IMR-90 (cell line): ENCODE data around the gene KCNK7. TPM values are rescaled to one million over a fixed set of nuclear protein-coding genes. Genes with fewer than 3 reads are reported as not detected.
A peak's percentile ranks its signal among the peaks of the same experiment; 100 is the strongest.

Experiments used
- ATAC-seq: fragments of 200-7000 bp; cut with Tn5 transposase; 2 replicates; pipeline ENCODE4 v1.9.1; 2020; ENCODE audit warnings: low read depth, mild to moderate bottlenecking, moderate library complexity
- BruUV-seq: library from RNA; stranded (reverse); fragments of 400-500 nt; replicated peaks from 2 replicates; lab custom pipeline; 2021; lab: Mats Ljungman, UMichigan
- CTCF ChIA-PET: fragments of 300-600 bp; formaldehyde crosslinking; extraction: SDS; loops from one replicate; lab custom pipeline; 2021; ENCODE audit warnings: antibody characterized with exemption; lab: Yijun Ruan, JAX
- POLR2A ChIA-PET: fragments of 300-600 bp; sonication (Branson Sonifier 250); formaldehyde crosslinking; loops from one replicate; lab custom pipeline; 2022; ENCODE audit warnings: antibody characterized with exemption; ENCODE audit not compliant: unreplicated experiment; lab: Charles Lee
- DNase-seq: peaks from one replicate; pipeline ENCODE4 v3.0.0; 2013
- H2AFZ ChIP-seq: replicated peaks from 2 replicates; pipeline ENCODE3; 2013; ENCODE audit warnings: low read length, mild to moderate bottlenecking; ENCODE audit not compliant: poor library complexity
- H2AK5ac ChIP-seq: 2 replicates; pipeline ENCODE4 v1.6.1; 2013; ENCODE audit warnings: low read depth, low read length, inconsistent platforms
- H2AK9ac ChIP-seq: replicated peaks from 2 replicates; pipeline ENCODE3; 2013; ENCODE audit warnings: mild to moderate bottlenecking, low read depth, low read length, moderate library complexity; ENCODE audit not compliant: poor library complexity
- H2BK120ac ChIP-seq: 2 replicates; pipeline ENCODE4 v1.6.1; 2013; ENCODE audit warnings: low read depth, low read length, inconsistent platforms
- H2BK15ac ChIP-seq: 3 replicates; pipeline ENCODE4 v1.6.1; 2013; ENCODE audit warnings: low read depth, low read length, inconsistent platforms
- H2BK20ac ChIP-seq: 2 replicates; pipeline ENCODE4 v1.6.1; 2013; ENCODE audit warnings: low read depth, mild to moderate bottlenecking, inconsistent platforms, low read length, moderate library complexity
- H2BK5ac ChIP-seq: 2 replicates; pipeline ENCODE4 v1.6.1; 2013; ENCODE audit warnings: mild to moderate bottlenecking, low read depth, low read length, inconsistent platforms; ENCODE audit not compliant: poor library complexity, severe bottlenecking
- H3K14ac ChIP-seq: replicated peaks from 2 replicates; pipeline ENCODE4 v1.6.1; 2013; ENCODE audit warnings: low read depth, low read length, inconsistent platforms
- H3K18ac ChIP-seq: 2 replicates; pipeline ENCODE4 v1.6.1; 2013; ENCODE audit warnings: low read depth, low read length, control low read depth
- H3K23ac ChIP-seq: 2 replicates; pipeline ENCODE4 v1.6.1; 2013; ENCODE audit warnings: low read depth, low read length, inconsistent platforms
- H3K27ac ChIP-seq: 2 replicates; pipeline ENCODE4 v1.5.1; 2013; ENCODE audit warnings: mild to moderate bottlenecking, control low read depth, low read length; ENCODE audit not compliant: insufficient read depth
- H3K27me3 ChIP-seq: 2 replicates; pipeline ENCODE4 v1.6.1; 2013; ENCODE audit warnings: low read length; ENCODE audit not compliant: control insufficient read depth, insufficient read depth
- H3K36me3 ChIP-seq: 2 replicates; pipeline ENCODE4 v1.6.1; 2013; ENCODE audit warnings: low read length, mixed read lengths; ENCODE audit not compliant: control insufficient read depth, insufficient read depth
- H3K4ac ChIP-seq: 2 replicates; pipeline ENCODE4 v1.6.1; 2013; ENCODE audit warnings: low read depth, low read length, inconsistent platforms
- H3K4me1 ChIP-seq: 2 replicates; pipeline ENCODE4 v1.6.1; 2013; ENCODE audit warnings: low read length, mixed read lengths; ENCODE audit not compliant: control insufficient read depth, insufficient read depth
- H3K4me2 ChIP-seq: 2 replicates; pipeline ENCODE4 v1.6.1; 2013; ENCODE audit warnings: low read depth, mild to moderate bottlenecking, control low read depth, low read length, moderate library complexity
- H3K4me3 ChIP-seq: 2 replicates; pipeline ENCODE4 v1.5.1; 2013; ENCODE audit warnings: low read depth, mild to moderate bottlenecking, control low read depth, low read length, moderate library complexity; ENCODE audit not compliant: insufficient read depth
- H3K56ac ChIP-seq: 2 replicates; pipeline ENCODE4 v1.6.1; 2013; ENCODE audit warnings: low read length, inconsistent platforms; ENCODE audit not compliant: insufficient read depth; ENCODE audit errors: extremely low read depth
- H3K79me1 ChIP-seq, 2 experiments: 2 replicates each; pipeline ENCODE4 v1.6.1; 2013; ENCODE audit warnings: low read length in 2 of 2, inconsistent platforms in 1 of 2, low read depth in 1 of 2
- H3K9ac ChIP-seq: 2 replicates; pipeline ENCODE4 v1.6.1; 2013; ENCODE audit warnings: low read depth, low read length, control low read depth
- H3K9me1 ChIP-seq: 2 replicates; pipeline ENCODE4 v1.6.1; 2013; ENCODE audit warnings: low read length, inconsistent platforms; ENCODE audit not compliant: insufficient read depth
- H3K9me3 ChIP-seq: 2 replicates; pipeline ENCODE4 v1.6.1; 2013; ENCODE audit warnings: low read length; ENCODE audit not compliant: control insufficient read depth, insufficient read depth
- H4K20me1 ChIP-seq: 2 replicates; pipeline ENCODE4 v1.6.1; 2013; ENCODE audit warnings: low read length, inconsistent platforms; ENCODE audit not compliant: insufficient read depth
- H4K5ac ChIP-seq: 2 replicates; pipeline ENCODE4 v1.6.1; 2013; ENCODE audit warnings: mild to moderate bottlenecking, low read depth, low read length, control low read depth
- H4K8ac ChIP-seq, 2 experiments: 2 replicates each; pipeline ENCODE4 v1.6.1; 2013; ENCODE audit warnings: low read depth in 2 of 2, low read length in 2 of 2, control low read depth in 1 of 2, inconsistent platforms in 1 of 2
- H4K91ac ChIP-seq: 2 replicates; pipeline ENCODE4 v1.6.1; 2013; ENCODE audit warnings: low read depth, low read length, inconsistent platforms; ENCODE audit not compliant: insufficient read depth
- BHLHE40 ChIP-seq: fragments of 150-350 bp; IDR thresholded peaks from 2 replicates; pipeline ENCODE4 v1.6.1; 2016; ENCODE audit warnings: mild to moderate bottlenecking, low read depth, low read length
- CEBPB ChIP-seq: IDR thresholded peaks from 2 replicates; pipeline ENCODE4 v1.6.1; 2012; ENCODE audit warnings: low read depth, low read length, improper control_type of control experiment
- ELK1 ChIP-seq: fragments of 150-350 bp; IDR thresholded peaks from 2 replicates; pipeline ENCODE4 v1.6.1; 2016; ENCODE audit warnings: low read depth, mild to moderate bottlenecking, low read length, moderate library complexity, borderline replicate concordance
- FOS ChIP-seq: fragments of 150-350 bp; IDR thresholded peaks from 2 replicates; pipeline ENCODE4 v1.6.1; 2016; ENCODE audit warnings: low read depth, low read length
- MAFK ChIP-seq: IDR thresholded peaks from 2 replicates; pipeline ENCODE4 v1.6.1; 2012; ENCODE audit warnings: low read depth, low read length, improper control_type of control experiment
- MXI1 ChIP-seq: IDR thresholded peaks from 2 replicates; pipeline ENCODE4 v1.6.1; 2012; ENCODE audit warnings: low read depth, mild to moderate bottlenecking, low read length, moderate library complexity, borderline replicate concordance
- NFE2L2 ChIP-seq: fragments of 150-350 bp; IDR thresholded peaks from 2 replicates; pipeline ENCODE4 v1.6.1; 2016; ENCODE audit warnings: low read depth, mild to moderate bottlenecking, low read length
- POLR2A ChIP-seq: IDR thresholded peaks from 2 replicates; pipeline ENCODE4 v1.6.1; 2012; ENCODE audit warnings: mild to moderate bottlenecking, low read depth, low read length
- RAD21 ChIP-seq: IDR thresholded peaks from 2 replicates; pipeline ENCODE4 v1.6.1; 2012; ENCODE audit warnings: low read length, improper control_type of control experiment
- RCOR1 ChIP-seq: IDR thresholded peaks from 2 replicates; pipeline ENCODE4 v1.6.1; 2012; ENCODE audit warnings: mild to moderate bottlenecking, low read length, improper control_type of control experiment; ENCODE audit not compliant: insufficient replicate concordance
- RFX5 ChIP-seq: IDR thresholded peaks from 2 replicates; pipeline ENCODE4 v1.8.0; 2012; ENCODE audit warnings: low read depth, mild to moderate bottlenecking, low read length, moderate library complexity
- SMC3 ChIP-seq: fragments of 150-350 bp; IDR thresholded peaks from 2 replicates; pipeline ENCODE4 v1.6.1; 2016; ENCODE audit warnings: low read depth, mild to moderate bottlenecking, antibody characterized with exemption, low read length, moderate library complexity
- USF2 ChIP-seq: fragments of 150-350 bp; IDR thresholded peaks from 2 replicates; pipeline ENCODE4 v1.6.1; 2017; ENCODE audit warnings: mild to moderate bottlenecking, antibody characterized with exemption, low read length, low read depth
- WGBS, 2 experiments: methylation state at CpG; one replicate each; pipeline versions ENCODE4 v1.1.5 to v1.1.7; 2013; ENCODE audit warnings: missing lambda C conversion rate in 2 of 2; ENCODE audit not compliant: insufficient read length in 1 of 2; ENCODE audit errors: extremely low coverage in 2 of 2; 5-methylcytosine and 5-hydroxymethylcytosine counted together
- dilution Hi-C: fragments of 300-500 bp; cut with HindIII; formaldehyde crosslinking; loops from one replicate; pipeline ENCODE4 v1.14.3; 2018; ENCODE audit warnings: low sequenced_read_pairs; ENCODE audit not compliant: unreplicated experiment
- in situ Hi-C: fragments of 300-500 bp; cut with MboI; formaldehyde crosslinking; loops from 3 replicates; pipeline ENCODE4 v1.14.3; 2019; ENCODE audit warnings: low sequenced_read_pairs, inconsistent platforms, mixed read lengths
- intact Hi-C: fragments of 100-400 bp; cut with micrococcal nuclease; formaldehyde crosslinking; loops from 2 replicates; pipeline ENCODE4 v1.10.0; 2022
- polyA plus RNA-seq, 3 experiments: library from polyadenylated mRNA; depleted of rRNA; stranded (reverse); fragments of >200 nt; gene quantifications; 2 replicates each; pipeline ENCODE4 v1.2.3, GENCODE V29; 2012; ENCODE audit warnings: low replicate concordance in 1 of 3
- total RNA-seq: library from RNA; depleted of rRNA; stranded (reverse); fragments of >200 nt; gene quantifications from 2 replicates; pipeline ENCODE4 v1.2.3, GENCODE V29; 2012
- TF ChIP-seq, protein P1 (sequence below): conservative IDR thresholded peaks from 2 replicates; pipeline ENCODE4 v1.5.1; 2012; ENCODE audit warnings: mild to moderate bottlenecking, low read depth, low read length, improper control_type of control experiment

The KCNK7 gene
- total and polyA plus RNA-seq, 2 of the 4 experiments (the other 2 are of a cell fraction), result 0.09 TPM; not detected in 1

DNA sequence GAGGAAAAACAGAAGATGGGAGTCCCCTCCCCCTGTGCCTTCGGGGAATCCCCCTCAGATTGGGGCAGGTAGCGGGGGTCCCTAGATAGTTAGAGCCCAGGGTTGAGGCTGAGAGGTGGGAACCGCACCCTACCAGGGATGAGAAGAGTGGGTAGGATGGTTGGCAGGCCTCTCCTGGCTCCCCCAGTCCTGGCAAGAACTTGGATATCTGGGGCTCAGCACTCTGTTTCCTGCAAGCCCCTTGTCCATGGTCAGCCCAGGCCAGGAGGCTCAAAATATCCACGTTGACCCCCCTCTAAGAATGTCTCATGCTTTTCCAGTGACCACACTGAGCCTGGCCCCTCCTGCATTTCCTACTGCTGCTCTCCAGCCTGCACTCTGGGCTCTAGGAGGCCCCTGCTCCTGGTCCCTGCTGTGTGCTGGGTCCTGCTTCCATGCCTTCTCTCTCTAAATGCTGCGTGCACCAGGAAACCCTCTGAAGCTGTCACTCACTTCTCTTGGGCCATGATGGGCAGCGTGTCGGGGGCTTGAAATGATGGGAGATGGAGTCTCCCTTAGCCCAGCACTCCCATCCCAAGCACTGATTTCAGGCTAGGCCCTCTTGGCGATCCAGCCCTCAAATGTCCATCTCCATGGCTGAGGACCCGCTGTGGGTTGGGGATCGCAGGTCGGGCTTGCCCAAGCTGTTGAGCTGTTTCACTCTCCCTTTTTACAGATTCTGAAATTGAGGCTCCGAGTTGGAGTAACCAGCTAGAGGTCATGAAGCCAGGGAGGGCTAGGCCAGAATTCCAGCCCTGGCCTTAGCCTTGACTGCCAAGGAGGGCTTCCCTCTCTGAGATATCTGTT is 16.4 kb upstream of the KCNK7 start:
- Histone ChIP-seq H2BK20ac (no peak overlapping the region), H3K27ac (peak overlapping the region; percentile 5; the same call in 1 of the 2 replicates), H2AFZ (peak overlapping the region; percentile 59), H4K20me1 (peaks cover 40% of the 10 kb centered on the region), H3K4ac (peak overlapping the region; percentile 51), H3K23ac (no peak overlapping the region), H3K9ac (peak overlapping the region; percentile 47), H3K14ac (no peak overlapping the region; the same call in 1 of the 2 replicates), H3K56ac (no peak overlapping the region), H4K91ac (peak overlapping the region; percentile 41; the same call in 1 of the 2 replicates), H4K8ac (peak overlapping the region in 1 of 2 experiments; percentile 30; a peak in 1 of 4 replicates), H2AK5ac (peak overlapping the region; percentile 86), H2BK120ac (no peak overlapping the region), H3K27me3 (no peaks in the 10 kb centered on the region), H3K18ac (no peak overlapping the region), H3K36me3 (peaks cover 14% of the 10 kb centered on the region), H3K4me3 (no peak overlapping the region), H3K4me2 (peak overlapping the region; percentile 39), H3K9me1 (0 out of 2 replicates have a peak, but pooled peaks cover 14% of the 10 kb centered on the region), H3K9me3 (no peaks in the 10 kb centered on the region), H4K5ac (no peak overlapping the region), H3K4me1 (peaks cover 24% of the 10 kb centered on the region), H3K79me1 (peaks cover 9 to 76% of the 10 kb centered on the region in 2 experiments), H2BK15ac (no peak overlapping the region), H2BK5ac (no peak overlapping the region), H2AK9ac (peak overlapping the region; percentile 83)
- ATAC-seq (no peak), DNase-seq (peak; percentile 26)
- ChIA-PET CTCF (no interaction called here), POLR2A (no interaction called here)
- dilution Hi-C loops, result no loop called here
- WGBS, 2 experiments, result 80% methylated on average over 1 of the region's 12 CpGs; no CpG with 5 or more reads in 1 of the 2 experiments
- intact Hi-C loops, result no loop called here
- in situ Hi-C loops, result no loop called here
- BruUV-seq, result no TSS peak
- TF ChIP-seq POLR2A (no peak), RAD21 (no peak), RFX5 (no peak), ELK1 (no peak), RCOR1 (no peak), USF2 (no peak), SMC3 (no peak), BHLHE40 (no peak), FOS (no peak), CEBPB (no peak), MXI1 (no peak), NFE2L2 (no peak), MAFK (no peak)
- TF ChIP-seq, protein P1, sequence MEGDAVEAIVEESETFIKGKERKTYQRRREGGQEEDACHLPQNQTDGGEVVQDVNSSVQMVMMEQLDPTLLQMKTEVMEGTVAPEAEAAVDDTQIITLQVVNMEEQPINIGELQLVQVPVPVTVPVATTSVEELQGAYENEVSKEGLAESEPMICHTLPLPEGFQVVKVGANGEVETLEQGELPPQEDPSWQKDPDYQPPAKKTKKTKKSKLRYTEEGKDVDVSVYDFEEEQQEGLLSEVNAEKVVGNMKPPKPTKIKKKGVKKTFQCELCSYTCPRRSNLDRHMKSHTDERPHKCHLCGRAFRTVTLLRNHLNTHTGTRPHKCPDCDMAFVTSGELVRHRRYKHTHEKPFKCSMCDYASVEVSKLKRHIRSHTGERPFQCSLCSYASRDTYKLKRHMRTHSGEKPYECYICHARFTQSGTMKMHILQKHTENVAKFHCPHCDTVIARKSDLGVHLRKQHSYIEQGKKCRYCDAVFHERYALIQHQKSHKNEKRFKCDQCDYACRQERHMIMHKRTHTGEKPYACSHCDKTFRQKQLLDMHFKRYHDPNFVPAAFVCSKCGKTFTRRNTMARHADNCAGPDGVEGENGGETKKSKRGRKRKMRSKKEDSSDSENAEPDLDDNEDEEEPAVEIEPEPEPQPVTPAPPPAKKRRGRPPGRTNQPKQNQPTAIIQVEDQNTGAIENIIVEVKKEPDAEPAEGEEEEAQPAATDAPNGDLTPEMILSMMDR, result no peak
